NCI-H1417 (cell line): Measurements from ENCODE around the gene LTA4H.
"Not testable (repeated sequence)": the region's sequence is repeated elsewhere in the genome, so short reads cannot be mapped to it uniquely, and the experiment has no call there.

Experiments used
- DNase-seq, 3 experiments: peaks; one replicate each; lab custom pipeline; 2025; lab: John Stamatoyannopoulos, UW

LTA4H gene

DNA sequence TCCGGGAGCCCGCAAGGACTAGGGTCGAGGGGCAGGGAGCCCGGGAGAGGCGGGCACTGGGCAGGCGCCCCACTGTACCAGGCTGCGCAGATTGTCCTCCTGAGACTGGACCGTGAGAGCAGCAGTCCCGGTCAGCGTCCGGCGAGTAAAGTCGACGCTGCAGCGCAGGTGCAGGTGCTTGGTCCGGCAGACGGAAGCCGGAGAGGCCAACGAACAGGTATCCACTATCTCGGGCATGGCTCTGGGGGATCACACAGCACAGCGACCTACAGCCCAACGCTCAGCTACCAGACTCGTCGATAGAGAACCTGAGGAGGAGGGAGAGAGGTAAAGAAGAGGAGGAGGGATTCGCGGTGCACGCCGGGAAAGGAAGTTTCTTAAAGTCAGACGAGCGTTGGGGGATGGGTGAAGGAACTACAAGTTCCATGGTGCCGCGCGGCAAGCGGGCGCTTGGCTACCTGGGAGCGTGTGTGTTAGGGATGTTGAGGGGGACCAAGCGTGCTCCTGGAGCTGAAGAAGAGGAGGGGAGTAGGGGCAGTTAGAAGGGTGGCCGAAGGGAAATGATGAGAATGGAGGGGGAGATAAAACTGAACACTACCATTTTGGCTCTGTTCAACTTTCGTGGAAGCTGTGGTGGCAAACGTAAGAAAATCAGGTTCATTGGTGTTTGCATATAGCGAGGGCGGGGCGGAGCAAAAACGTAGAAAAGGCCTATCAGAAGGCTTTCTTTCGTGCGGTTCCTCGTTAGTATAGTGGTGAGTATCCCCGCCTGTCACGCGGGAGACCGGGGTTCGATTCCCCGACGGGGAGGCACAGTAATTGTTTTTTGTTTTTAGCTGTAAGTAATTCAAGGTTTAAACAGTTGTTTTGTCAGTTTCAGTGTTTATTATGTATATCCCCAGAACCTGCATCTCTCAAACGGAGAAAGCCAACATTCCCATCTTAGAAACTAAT lies at the start of gene LTA4H:
LTA4H (minus strand) TSS at position 305 of the 954 bp plus-strand sequence; CDS start at position 237, 68 bp downstream.
- DNase-seq, result peak; percentile 99 to 100 (median 99)

- DNase-seq, result no peak
Observed at GRCh38 chr12:96084624-96085023, 49.2 kb upstream of the LTA4H start.

- no peak for DNase-seq
Observed at GRCh38 chr12:96083020-96083719, 47.8 kb upstream of the LTA4H start.

DNA sequence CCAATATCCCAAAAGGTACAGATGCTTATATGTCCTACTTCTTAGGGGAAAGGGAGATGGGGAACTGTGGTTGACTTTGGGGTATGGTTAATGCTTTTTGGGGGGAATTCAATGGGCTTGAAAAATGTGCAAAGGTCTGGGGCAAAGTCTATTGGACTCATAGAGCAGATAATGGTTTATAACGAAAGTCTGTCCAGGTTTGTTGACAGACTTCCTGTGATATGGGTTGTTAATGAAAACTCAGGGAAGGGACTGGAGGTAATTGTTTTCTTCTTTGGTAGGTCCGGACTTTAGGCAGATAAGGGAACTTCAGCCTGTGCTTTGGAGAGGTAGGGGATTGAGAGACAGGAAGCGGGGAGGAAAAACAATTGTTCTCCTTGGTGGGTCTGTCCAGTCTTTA lies 46.2 kb upstream of the LTA4H start:
- no peak for DNase-seq

- DNase-seq, result no peak
Observed at GRCh38 chr12:96078231-96079135, 43.1 kb upstream of the LTA4H start.

GRCh38 chr12:96077081-96077480 lies 41.7 kb upstream of the LTA4H start:
- DNase-seq, result peak in 2 of 3 experiments; percentile 8 to 42

DNA sequence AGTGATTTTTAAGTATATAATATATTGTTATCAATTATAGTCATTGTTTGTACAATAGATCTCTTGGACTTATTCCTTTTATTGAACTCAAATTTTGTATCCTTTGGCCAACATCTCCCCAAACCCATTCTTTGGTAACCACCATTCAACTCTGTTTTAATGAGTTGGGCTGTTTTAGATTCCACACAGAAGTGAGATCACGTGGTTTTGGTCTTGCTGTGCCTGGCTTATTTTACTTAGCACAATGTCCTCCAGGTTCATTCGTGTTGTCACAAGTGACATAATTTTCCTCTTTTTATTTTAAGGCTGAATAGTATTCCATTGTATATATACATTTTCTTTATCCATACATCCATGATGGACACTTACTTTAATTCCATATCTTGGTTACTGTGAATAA lies 40.2 kb upstream of the LTA4H start:
- no peak for DNase-seq

DNA sequence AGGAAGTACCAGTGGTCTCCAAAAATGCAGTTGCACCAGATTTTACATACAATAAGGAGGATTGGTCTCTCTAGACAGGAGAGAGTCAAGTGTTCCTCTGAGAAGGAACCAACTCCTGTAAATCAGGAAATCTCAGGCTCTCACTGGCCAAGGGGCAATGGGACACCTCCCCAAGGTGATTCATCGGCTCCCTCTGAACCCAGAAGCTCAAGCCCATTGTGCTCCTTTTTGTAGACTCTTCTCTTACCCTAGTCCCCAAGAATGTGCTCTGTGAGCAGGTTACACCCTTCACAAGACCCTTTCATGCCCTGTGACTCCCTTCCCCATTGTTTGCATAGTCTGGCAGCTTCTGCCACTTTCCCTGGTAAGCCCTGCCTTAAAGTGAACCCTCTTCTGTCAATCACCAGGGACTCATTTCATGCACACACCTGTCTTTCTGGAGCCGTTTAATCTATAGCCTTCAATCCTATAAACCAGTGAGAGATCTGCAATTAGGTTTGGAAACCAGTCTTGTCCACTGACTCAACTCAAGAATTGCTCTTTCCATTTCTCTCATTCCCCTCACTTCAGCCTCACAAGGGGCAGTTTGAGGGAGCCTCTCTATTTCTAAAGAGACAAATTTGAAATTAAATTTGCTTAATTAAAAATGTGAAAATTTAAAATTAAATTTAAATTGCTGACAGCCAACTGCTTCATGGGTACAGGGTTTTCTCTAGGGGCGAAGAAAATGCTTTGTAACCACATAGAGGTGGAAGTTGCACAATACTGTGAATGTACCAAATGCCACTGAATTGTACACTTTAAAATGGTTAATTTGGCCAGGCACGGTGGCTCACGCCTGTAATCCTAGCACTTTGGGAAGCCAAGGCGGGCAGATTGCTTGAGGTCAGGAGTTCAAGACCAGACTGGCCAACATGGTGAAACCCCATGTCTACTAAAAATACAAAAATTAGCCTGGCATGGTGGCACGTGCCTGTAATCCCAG lies 38.3 kb upstream of the LTA4H start:
- DNase-seq, result peak; percentile 19 to 68 (median 27)

- DNase-seq, result peak in 1 of 3 experiments; percentile 52
Observed at GRCh38 chr12:96070670-96071279, 35.4 kb upstream of the LTA4H start.

- DNase-seq, result no peak
Observed at GRCh38 chr12:96069511-96070231, 34.3 kb upstream of the LTA4H start.

GRCh38 chr12:96068636-96069035 lies 33.2 kb upstream of the LTA4H start:
- no peak for DNase-seq

DNA sequence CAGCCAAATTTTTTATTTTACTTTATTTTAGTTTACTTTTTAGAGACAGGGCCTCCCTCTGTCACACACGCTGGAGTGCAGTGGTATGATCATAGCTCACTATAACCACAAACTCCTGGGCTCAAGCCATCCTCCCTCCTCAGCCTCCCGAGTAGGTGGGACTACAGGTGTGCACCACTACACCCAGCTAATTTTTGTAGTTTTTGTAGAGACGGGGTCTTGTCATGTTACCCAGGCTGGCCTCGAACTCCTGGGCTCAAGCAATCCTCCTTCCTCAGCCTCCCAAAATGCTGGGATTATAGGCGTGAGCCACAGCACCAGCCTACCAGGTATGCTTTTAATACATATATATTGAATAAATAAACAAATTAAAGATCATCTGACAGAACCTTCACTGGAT lies 32.7 kb upstream of the LTA4H start:
- DNase-seq, result no peak

- not testable (repeated sequence) for DNase-seq
Observed at GRCh38 chr12:96065776-96066175, 30.4 kb upstream of the LTA4H start.

- DNase-seq, result no peak
Observed at GRCh38 chr12:96064966-96065365, 29.6 kb upstream of the LTA4H start.

DNA sequence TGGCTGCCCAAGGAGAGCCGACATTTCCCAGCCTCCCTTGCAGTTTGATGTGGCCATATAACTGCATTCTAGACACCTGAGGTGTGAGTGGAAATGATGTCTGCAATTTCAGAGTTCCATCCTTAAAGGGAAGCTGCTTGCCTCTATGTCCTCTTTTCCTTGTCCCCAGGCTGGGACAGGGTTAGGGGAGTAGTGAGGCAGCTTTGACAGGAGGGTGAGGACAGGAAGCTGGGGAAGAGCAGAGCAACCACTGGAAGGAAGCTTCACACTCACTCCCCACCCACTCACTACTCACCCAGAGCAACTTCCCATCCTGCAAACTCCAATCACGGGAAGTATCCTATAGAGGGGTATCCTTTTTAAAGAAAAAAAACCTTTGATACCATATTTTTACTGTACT lies 28.9 kb upstream of the LTA4H start:
- no peak for DNase-seq

DNA sequence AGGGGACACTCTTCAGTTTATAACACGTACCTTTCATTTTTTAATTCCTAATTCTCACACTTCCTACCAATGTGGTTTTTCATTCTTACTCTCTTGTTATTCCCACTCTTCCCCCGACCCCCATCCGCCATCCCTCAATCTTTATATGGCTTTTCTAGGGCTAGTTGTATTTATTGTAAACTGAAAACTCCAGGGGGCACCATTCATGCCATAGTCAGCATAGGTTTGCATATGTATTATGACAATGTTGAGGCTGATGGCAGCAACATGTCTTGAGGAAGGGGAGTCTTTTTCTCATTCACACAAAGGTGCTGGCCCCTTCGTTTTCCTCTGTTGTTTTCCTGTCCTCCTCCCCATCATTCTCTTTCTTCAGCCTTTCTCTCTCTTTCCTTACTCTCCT lies 27.7 kb upstream of the LTA4H start:
- peak in 1 of 3 experiments; percentile 49 for DNase-seq

DNA sequence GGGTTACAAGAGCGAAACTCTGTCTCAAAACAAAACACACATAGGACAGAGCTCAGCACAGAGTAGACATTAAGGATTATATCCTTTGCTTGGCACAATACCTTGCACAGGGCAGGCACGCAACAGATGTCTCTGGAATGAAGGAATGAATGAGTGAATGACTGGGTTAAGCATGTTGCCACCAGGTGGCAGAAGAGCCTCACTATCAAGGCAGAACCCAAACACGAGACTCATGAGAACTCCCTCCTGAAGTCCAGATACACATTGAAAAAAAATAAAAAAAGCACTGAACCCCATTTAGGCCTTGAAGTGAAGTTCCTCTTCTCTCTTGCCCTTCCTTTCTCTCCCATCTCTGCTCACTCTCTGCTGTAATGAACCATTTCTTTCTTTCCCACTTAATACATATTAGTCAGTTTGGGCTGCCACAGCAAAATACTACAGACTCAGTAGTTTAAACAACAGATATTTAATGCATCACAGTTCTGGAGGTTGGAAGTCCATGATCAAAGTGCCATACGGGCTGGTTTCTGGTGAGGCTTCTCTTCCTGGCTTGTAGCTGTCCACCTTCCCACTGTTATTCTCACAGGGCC lies 26.6 kb upstream of the LTA4H start:
- peak; percentile 61 to 86 (median 65) for DNase-seq

DNA sequence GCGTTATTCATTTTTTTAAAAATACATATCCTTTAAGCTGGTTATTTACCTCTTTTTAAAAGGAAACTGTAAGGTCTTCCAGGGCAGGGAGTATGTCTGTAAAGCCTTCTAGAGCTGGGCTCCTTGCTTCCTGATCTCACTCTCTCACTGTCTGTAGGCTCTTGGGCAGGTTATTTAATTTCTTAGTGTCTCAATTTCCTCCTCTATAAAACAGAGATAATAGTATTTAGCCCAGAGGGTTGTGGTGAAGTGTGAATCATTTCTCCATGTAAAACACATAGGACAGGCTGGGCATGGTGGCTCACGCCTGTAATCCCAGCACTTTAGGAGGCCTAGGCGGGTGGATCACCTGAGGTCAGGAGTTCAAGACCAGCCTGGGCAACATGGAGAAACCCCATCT lies 25.9 kb upstream of the LTA4H start:
- no peak for DNase-seq

- DNase-seq, result no peak
Observed at GRCh38 chr12:96060041-96060440, 24.7 kb upstream of the LTA4H start.
